GM12892 (cell line): Measurements from ENCODE around the gene KHNYN.
"Not testable (repeated sequence)": the region's sequence is repeated elsewhere in the genome, so short reads cannot be mapped to it uniquely, and the experiment has no call there.

Experiments
- DNase-seq: peaks from one replicate; pipeline ENCODE4 v3.0.0; 2011; ENCODE audit not compliant: insufficient read length
- FAIRE-seq: peaks from 2 replicates; lab custom pipeline; 2011; peaks lifted over from hg19 to GRCh38; lab: Jason Lieb, UNC
- POLR2A ChIP-seq: IDR thresholded peaks from 2 replicates; pipeline ENCODE4 v1.6.1; 2011; ENCODE audit warnings: low read depth, low read length, control low read depth
- POLR2AphosphoS5 ChIP-seq: IDR thresholded peaks from 2 replicates; pipeline ENCODE4 v1.6.1; 2011; ENCODE audit warnings: low read depth, low read length, control low read depth
- TAF1 ChIP-seq: IDR thresholded peaks from 2 replicates; pipeline ENCODE4 v1.6.1; 2011; ENCODE audit warnings: low read depth, mild to moderate bottlenecking, control low read depth, low read length, borderline replicate concordance

The KHNYN gene

DNA sequence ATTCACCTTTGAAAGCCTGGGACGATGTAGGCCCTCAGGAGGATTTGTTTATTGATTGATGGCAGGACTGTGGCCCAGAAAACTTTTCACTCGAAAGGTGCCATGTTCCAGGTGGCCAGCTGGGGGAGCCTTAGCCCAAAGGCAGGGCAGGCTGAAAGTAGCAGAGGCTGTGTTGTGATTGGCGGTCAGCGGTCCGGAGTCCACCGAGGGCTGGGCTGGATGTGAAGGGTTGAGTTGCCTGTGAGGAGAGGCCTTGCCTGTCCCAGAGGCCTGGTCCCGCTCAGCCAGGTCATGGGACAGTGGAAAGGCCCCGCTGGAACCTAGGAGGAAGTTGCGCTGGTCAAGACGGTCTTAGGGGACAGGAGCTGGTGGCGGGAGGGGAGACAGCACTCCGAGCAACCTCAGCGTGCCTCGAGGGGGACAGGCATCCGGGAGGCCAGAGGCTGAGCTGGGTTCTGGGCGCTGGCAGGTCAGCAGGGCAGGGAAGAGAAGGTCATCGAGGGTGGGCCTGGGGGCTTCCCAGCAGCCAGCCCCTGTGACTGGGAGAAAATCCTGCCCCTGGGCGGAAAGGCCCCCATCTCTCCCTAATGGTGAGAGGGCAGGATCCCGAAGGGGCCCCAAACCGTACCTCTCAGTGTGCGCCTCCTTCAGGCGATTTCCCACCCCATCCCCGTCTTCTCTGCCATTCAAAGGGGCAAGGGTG is 52.0 kb downstream of the KHNYN start:
- DNase-seq (peak; percentile 59), FAIRE-seq (peak; percentile 78)
- no peak for TF ChIP-seq POLR2AphosphoS5
- TF ChIP-seq TAF1 = no peak
- no peak for TF ChIP-seq POLR2A

DNA sequence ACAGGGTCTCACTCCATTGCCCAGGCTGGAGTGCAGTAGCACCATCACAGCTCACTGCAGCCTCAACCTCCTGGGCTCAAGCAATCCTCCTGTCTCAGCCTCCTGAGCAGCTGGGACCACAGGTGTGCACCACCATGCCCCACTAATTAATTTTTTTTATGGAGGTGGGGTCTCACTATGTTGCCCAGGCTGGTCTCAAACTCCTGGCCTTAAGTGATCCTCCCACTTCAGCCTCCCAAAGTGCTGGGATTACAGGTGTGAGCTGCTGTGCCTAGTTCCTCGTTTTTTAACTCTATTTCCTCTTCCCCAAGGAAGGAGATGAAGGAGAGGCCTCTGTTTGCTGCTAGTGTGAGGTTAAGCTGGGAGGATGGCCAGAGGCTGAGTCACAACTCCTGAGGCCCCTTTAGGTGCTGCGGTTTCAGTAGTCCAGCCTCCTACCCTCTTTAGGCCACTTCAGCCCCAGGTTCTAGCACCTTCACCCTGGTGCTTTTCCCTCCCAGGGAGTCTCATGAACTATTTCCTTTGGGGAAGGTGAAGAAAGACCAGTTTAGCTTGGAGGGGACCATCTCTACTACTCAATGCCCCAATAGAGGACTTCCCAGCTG is 53.0 kb downstream of the KHNYN start:
- FAIRE-seq = not testable (repeated sequence)

DNA sequence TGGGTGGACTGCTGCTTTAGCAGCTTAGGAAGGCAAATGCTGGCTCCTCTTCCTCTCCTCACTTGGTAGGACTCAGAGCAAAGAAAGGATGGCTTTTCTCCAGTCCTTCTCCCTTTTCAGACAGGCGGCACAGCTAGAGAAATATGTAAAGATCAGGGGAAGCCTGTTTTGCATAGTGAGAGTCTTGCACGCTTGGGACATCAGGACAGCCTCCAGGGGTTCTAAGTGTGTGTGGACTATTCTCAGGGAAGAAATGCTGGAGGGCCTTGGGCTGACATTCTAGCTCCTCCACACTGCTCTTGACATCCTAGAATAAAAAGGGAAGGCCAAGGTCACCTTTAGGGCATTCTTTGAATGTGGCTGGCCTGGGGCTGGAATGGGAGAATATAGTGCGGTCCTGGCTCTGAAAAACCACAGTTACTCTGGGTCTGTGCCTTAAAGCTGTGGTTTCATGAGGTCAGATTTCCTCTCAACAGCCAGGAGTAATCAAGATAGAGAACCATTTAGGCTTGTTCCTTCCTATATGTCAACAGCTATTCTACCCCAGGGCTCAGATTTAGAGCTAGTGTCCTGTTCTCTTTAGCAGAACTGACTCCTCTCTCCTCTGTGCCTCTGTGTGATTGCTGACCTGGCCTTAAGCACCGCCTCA is 54.0 kb downstream of the KHNYN start:
- no peak for TF ChIP-seq POLR2AphosphoS5
- TF ChIP-seq TAF1 = no peak
- TF ChIP-seq POLR2A = no peak
- FAIRE-seq = no peak
- DNase-seq = no peak

More for the DNA sequence above, 53.0 kb downstream of the KHNYN start:
- DNase-seq = not testable (repeated sequence)
